Measurements from ENCODE around the gene IFNL3. TPM values are rescaled to one million over a fixed set of nuclear protein-coding genes. Genes with fewer than 3 reads are reported as not detected.

Gene IFNL3
- total RNA-seq, 1 experiment from 2014 or later = not detected

DNA sequence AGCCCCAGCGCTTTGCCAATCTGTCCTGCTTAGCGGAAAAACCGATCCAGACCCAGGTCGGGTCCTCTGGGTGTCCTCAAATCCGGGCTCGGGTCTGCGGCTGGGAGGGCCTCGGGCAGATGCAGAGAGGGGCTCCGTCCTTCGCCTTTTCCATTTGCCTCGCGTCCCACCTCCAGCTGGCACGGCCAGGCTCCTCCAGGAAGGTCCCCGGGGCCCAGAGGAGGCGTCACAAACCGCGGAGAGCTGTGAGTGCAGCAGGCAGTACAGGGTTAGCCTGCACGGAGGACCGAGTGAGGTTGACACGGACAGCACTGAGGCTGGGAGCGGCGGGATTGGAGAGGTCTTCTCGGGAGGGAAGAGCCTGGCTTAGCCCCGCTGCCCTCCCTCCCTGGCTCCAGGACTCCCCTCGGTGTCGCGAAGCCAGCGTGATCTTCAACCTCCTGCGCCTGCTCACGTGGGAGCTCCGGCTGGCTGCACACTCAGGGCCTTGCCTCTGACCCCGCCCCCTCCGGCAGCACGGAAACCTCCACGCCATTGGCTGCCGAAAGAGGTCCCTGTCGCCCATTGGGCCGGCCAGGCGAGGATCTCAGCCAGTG is 20.6 kb upstream of the IFNL3 start:
- CTCF ChIA-PET = interaction anchor here (0.6 to 1.5 kb wide), 6 partner anchors 12 to 63 kb away, joined by 3 to 4 read pairs (median 4); partner anchors contain the start of gene IFNL4
- H3K9me3 Mint-ChIP-seq = no peaks in the 10 kb centered on the region
- peak; percentile 40 for ATAC-seq
- peak overlapping the region; percentile 43 for H3K4me3 Mint-ChIP-seq
- H3K4me1 Mint-ChIP-seq = peaks cover 12% of the 10 kb centered on the region; the same call in 1 of the 2 replicates
- POLR2A ChIA-PET = interaction anchor here (0.6 kb wide), 1 partner anchor 72 kb away, joined by 3 read pairs; no protein-coding TSS in a partner anchor
- DNase-seq (ENCODE audit: low spot score) = peak; percentile 70
- no peak overlapping the region for H3K27ac Mint-ChIP-seq
- no peaks in the 10 kb centered on the region; the same call in 1 of the 2 replicates for H3K36me3 Mint-ChIP-seq
- H3K27me3 Mint-ChIP-seq (ENCODE audit: low read depth) = peaks cover 86% of the 10 kb centered on the region
- TF ChIP-seq ZNF671 (CRISPR knock-in tag; IDR thresholded peaks at IDR 0.05) (no peak), GABPB1 (CRISPR knock-in tag; IDR thresholded peaks at IDR 0.05) (no peak), NFE2L1 (CRISPR knock-in tag; IDR thresholded peaks at IDR 0.05) (no peak), ZNF263 (CRISPR knock-in tag; IDR thresholded peaks at IDR 0.05; ENCODE audit: low read depth) (no peak), TP53 (CRISPR knock-in tag; IDR thresholded peaks at IDR 0.05) (peak; percentile 12; the same call in 1 of the 2 replicates), MXD4 (CRISPR knock-in tag; IDR thresholded peaks at IDR 0.05; ENCODE audit: borderline replicate concordance) (no peak), FOXK1 (CRISPR knock-in tag; IDR thresholded peaks at IDR 0.05) (peak; percentile 28; the same call in 1 of the 2 replicates), IRF2 (CRISPR knock-in tag; IDR thresholded peaks at IDR 0.05; ENCODE audit: borderline replicate concordance, low read depth) (no peak), MYBL2 (CRISPR knock-in tag; IDR thresholded peaks at IDR 0.05) (no peak), GRHL2 (CRISPR knock-in tag; IDR thresholded peaks at IDR 0.05; ENCODE audit: insufficient replicate concordance, severe bottlenecking) (no peak), SMAD4 (CRISPR knock-in tag; IDR thresholded peaks at IDR 0.05) (0 out of 2 replicates have a peak, but pooled peaks have one; percentile 18), AR (CRISPR knock-in tag; IDR thresholded peaks at IDR 0.05) (no peak), JAZF1 (CRISPR knock-in tag; IDR thresholded peaks at IDR 0.05) (no peak), ARID4B (CRISPR knock-in tag; IDR thresholded peaks at IDR 0.05; ENCODE audit: borderline replicate concordance) (peak; percentile 73; the same call in 1 of the 2 replicates), SP1 (CRISPR knock-in tag; conservative IDR thresholded peaks at IDR 0.05) (no peak), NFYB (CRISPR knock-in tag; conservative IDR thresholded peaks at IDR 0.05; ENCODE audit: low read depth) (peak; percentile 53), ZNF317 (CRISPR knock-in tag; IDR thresholded peaks at IDR 0.05; ENCODE audit: borderline replicate concordance, low read depth) (no peak)
- TF ChIP-seq, protein P1, sequence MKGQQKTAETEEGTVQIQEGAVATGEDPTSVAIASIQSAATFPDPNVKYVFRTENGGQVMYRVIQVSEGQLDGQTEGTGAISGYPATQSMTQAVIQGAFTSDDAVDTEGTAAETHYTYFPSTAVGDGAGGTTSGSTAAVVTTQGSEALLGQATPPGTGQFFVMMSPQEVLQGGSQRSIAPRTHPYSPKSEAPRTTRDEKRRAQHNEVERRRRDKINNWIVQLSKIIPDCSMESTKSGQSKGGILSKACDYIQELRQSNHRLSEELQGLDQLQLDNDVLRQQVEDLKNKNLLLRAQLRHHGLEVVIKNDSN (CRISPR knock-in tag; IDR thresholded peaks at IDR 0.05) = peak; percentile 64; the same call in 1 of the 2 replicates
- TF ChIP-seq, protein P2, sequence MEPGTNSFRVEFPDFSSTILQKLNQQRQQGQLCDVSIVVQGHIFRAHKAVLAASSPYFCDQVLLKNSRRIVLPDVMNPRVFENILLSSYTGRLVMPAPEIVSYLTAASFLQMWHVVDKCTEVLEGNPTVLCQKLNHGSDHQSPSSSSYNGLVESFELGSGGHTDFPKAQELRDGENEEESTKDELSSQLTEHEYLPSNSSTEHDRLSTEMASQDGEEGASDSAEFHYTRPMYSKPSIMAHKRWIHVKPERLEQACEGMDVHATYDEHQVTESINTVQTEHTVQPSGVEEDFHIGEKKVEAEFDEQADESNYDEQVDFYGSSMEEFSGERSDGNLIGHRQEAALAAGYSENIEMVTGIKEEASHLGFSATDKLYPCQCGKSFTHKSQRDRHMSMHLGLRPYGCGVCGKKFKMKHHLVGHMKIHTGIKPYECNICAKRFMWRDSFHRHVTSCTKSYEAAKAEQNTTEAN (CRISPR knock-in tag; IDR thresholded peaks at IDR 0.05) = peak; percentile 62; the same call in 1 of the 2 replicates
- TF ChIP-seq, protein P3, sequence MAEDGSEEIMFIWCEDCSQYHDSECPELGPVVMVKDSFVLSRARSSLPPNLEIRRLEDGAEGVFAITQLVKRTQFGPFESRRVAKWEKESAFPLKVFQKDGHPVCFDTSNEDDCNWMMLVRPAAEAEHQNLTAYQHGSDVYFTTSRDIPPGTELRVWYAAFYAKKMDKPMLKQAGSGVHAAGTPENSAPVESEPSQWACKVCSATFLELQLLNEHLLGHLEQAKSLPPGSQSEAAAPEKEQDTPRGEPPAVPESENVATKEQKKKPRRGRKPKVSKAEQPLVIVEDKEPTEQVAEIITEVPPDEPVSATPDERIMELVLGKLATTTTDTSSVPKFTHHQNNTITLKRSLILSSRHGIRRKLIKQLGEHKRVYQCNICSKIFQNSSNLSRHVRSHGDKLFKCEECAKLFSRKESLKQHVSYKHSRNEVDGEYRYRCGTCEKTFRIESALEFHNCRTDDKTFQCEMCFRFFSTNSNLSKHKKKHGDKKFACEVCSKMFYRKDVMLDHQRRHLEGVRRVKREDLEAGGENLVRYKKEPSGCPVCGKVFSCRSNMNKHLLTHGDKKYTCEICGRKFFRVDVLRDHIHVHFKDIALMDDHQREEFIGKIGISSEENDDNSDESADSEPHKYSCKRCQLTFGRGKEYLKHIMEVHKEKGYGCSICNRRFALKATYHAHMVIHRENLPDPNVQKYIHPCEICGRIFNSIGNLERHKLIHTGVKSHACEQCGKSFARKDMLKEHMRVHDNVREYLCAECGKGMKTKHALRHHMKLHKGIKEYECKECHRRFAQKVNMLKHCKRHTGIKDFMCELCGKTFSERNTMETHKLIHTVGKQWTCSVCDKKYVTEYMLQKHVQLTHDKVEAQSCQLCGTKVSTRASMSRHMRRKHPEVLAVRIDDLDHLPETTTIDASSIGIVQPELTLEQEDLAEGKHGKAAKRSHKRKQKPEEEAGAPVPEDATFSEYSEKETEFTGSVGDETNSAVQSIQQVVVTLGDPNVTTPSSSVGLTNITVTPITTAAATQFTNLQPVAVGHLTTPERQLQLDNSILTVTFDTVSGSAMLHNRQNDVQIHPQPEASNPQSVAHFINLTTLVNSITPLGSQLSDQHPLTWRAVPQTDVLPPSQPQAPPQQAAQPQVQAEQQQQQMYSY (CRISPR knock-in tag; IDR thresholded peaks at IDR 0.05) = 0 out of 2 replicates have a peak, but pooled peaks have one; percentile 5
- TF ChIP-seq, protein P4, sequence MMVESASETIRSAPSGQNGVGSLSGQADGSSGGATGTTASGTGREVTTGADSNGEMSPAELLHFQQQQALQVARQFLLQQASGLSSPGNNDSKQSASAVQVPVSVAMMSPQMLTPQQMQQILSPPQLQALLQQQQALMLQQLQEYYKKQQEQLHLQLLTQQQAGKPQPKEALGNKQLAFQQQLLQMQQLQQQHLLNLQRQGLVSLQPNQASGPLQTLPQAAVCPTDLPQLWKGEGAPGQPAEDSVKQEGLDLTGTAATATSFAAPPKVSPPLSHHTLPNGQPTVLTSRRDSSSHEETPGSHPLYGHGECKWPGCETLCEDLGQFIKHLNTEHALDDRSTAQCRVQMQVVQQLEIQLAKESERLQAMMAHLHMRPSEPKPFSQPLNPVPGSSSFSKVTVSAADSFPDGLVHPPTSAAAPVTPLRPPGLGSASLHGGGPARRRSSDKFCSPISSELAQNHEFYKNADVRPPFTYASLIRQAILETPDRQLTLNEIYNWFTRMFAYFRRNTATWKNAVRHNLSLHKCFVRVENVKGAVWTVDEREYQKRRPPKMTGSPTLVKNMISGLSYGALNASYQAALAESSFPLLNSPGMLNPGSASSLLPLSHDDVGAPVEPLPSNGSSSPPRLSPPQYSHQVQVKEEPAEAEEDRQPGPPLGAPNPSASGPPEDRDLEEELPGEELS (CRISPR knock-in tag; IDR thresholded peaks at IDR 0.05) = peak; percentile 75; the same call in 1 of the 2 replicates
